Spleen (tissue), 11 donors: ENCODE results near the gene SLFN14. TPM values are rescaled to one million over a fixed set of nuclear protein-coding genes. Genes with fewer than 3 reads are reported as not detected.
"Not testable (repeated sequence)": the region's sequence is repeated elsewhere in the genome, so short reads cannot be mapped to it uniquely, and the experiment has no call there.

Experiments used
- DNase-seq: peaks from one replicate; pipeline ENCODE4 v3.0.0-alpha.2; 2020
- H3K27ac ChIP-seq, 8 donors: fragments of 200-600 bp; sonication (generic) in 7 of 8; 1 replicate in 4 of 8; 2 replicates in 4 of 8; pipeline versions ENCODE4 v1.5.0 to v1.8.0; 2016 to 2021; ENCODE audit warnings: inconsistent platforms in 4 of 8, mild to moderate bottlenecking in 4 of 8, moderate library complexity in 1 of 8
- H3K27me3 ChIP-seq, 7 donors: fragments of 200-600 bp; sonication (generic) in 6 of 7; replicated peaks in 1 of 7; 1 replicate in 4 of 7; 2 replicates in 3 of 7; pipeline versions ENCODE4 v1.5.0 to v1.8.0; 2016 to 2021; ENCODE audit warnings: inconsistent platforms in 3 of 7, mild to moderate bottlenecking in 1 of 7
- H3K36me3 ChIP-seq, 6 donors: fragments of 200-600 bp; sonication (generic) in 5 of 6; 1 replicate in 4 of 6; 2 replicates in 2 of 6; pipeline versions ENCODE4 v1.5.0 to v1.8.0; 2016 to 2021; ENCODE audit warnings: inconsistent platforms in 2 of 6
- H3K4me1 ChIP-seq, 6 donors: fragments of 200-600 bp; sonication (generic) in 5 of 6; 1 replicate in 3 of 6; 2 replicates in 3 of 6; pipeline versions ENCODE4 v1.5.0 to v1.8.0; 2016 to 2021; ENCODE audit warnings: inconsistent platforms in 3 of 6
- H3K4me3 ChIP-seq, 8 donors: fragments of 200-600 bp; sonication (generic) in 7 of 8; 1 replicate in 4 of 8; 2 replicates in 4 of 8; pipeline versions ENCODE4 v1.5.0 to v1.8.0; 2016 to 2021; ENCODE audit warnings: inconsistent platforms in 4 of 8, mild to moderate bottlenecking in 4 of 8, moderate library complexity in 2 of 8
- H3K9me3 ChIP-seq, 8 donors: fragments of 200-600 bp; sonication (generic) in 7 of 8; 1 replicate in 4 of 8; 2 replicates in 4 of 8; pipeline versions ENCODE4 v1.5.0 to v1.8.0; 2016 to 2021; ENCODE audit warnings: inconsistent platforms in 4 of 8
- POLR2A ChIP-seq, 3 donors: fragments of 450-650 bp; IDR thresholded peaks; one replicate each; pipeline ENCODE4 v1.5.1; 2017; ENCODE audit warnings: antibody characterized with exemption in 3 of 3, mild to moderate bottlenecking in 1 of 3
- POLR2AphosphoS5 ChIP-seq, 3 donors: sonication (generic); formaldehyde crosslinking; IDR thresholded peaks; one replicate each; pipeline ENCODE4 v1.5.1; 2017; ENCODE audit warnings: antibody characterized with exemption in 3 of 3
- WGBS, 5 donors: extraction: QIAGEN DNeasy Blood & Tissue Kit in 3 of 5; methylation state at CpG; one replicate each; pipeline versions ENCODE4 v1.1.5 to v1.1.7; 2013 to 2018; 5-methylcytosine and 5-hydroxymethylcytosine counted together
- intact Hi-C: fragments of 100-400 bp; cut with DNase I; formaldehyde crosslinking; loops from one replicate; pipeline ENCODE4 v1.15.0; 2023; ENCODE audit warnings: low total_unique reads
- polyA plus RNA-seq, 3 donors: library from polyadenylated mRNA; stranded (reverse); fragments of 200-250 nt; gene quantifications; one replicate each; pipeline ENCODE4 v1.2.1, GENCODE V29; 2013
- total RNA-seq, 7 donors: library from RNA; depleted of rRNA in 3 of 7; stranded (reverse); fragments of >200 nt in 3 of 7; fragmentation: NEBNext Ultra II Directional in 4 of 7; extraction: Animal tissue kit (Norgen Biotek cat#: 25700) in 4 of 7; gene quantifications; one replicate each; pipeline versions ENCODE4 v1.1.0 to v1.2.1, GENCODE V29; 2016 to 2021
- TF ChIP-seq, protein P1 (sequence below), 11 experiments: fragments of 200-600 bp in 7 of 11; fragments of 450-650 bp in 4 of 11; sonication (generic) in 4 of 11; IDR thresholded peaks in 8 of 11; conservative IDR thresholded peaks in 3 of 11; 1 replicate in 7 of 11; 2 replicates in 4 of 11; pipeline versions ENCODE4 v1.4.0 to v1.8.0; 2016 to 2021; ENCODE audit warnings: antibody characterized with exemption in 11 of 11, inconsistent platforms in 4 of 11, mild to moderate bottlenecking in 1 of 11
- donor health status: healthy with polysubstance abuse.
- donor health status: DM: no; HTN: no; CAD: no; lungs with moderate emphysema.
- donor health status: DM: no; HTN: no; CAD: no.
- donor health status: Bipolar disorder and iron deficiency.
- donor health status: healthy.
- donor health status: DM: no; HTN: no; CAD: no.
- donor health status: DM: yes; HTN: yes; CAD: no.

SLFN14 gene
- total and polyA plus RNA-seq, 10 donors, result 0.03 to 6.2 (median 0.52) TPM; not detected in 1

DNA sequence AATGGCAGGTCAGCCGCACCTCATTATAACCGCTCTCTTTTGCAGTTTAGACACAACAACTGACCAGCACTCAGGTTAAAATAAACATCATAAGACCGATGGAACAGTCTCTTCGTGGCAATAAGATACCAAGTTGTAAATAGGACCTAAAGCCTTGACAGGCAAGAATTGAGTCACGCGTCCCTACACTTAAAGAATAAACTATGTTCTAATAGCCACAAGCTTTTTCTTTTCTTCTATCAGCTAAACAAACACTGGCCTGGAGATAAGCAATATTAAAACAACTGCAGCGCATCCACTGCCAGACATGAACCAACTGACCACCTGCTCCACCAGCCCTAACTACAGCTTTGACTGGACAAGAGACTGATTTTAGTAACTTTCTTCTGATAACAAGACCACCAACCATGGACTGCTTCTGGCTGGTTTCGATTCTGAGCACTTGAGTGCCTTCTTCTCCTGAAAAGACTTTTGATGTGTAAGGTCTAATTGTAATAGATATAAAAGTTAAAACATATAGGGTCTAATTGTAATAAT, 40.6 kb downstream of the SLFN14 start:
- H3K27me3 ChIP-seq, result peaks cover 0 to 3% (median 0%) of the 10 kb centered on the region in 7 donors
- no peaks in the 10 kb centered on the region for H3K9me3 ChIP-seq
- peaks cover 5 to 86% (median 43%) of the 10 kb centered on the region in 6 donors for H3K4me1 ChIP-seq
- peaks cover 0 to 6% (median 0%) of the 10 kb centered on the region in 6 donors for H3K36me3 ChIP-seq
- TF ChIP-seq, protein P1, sequence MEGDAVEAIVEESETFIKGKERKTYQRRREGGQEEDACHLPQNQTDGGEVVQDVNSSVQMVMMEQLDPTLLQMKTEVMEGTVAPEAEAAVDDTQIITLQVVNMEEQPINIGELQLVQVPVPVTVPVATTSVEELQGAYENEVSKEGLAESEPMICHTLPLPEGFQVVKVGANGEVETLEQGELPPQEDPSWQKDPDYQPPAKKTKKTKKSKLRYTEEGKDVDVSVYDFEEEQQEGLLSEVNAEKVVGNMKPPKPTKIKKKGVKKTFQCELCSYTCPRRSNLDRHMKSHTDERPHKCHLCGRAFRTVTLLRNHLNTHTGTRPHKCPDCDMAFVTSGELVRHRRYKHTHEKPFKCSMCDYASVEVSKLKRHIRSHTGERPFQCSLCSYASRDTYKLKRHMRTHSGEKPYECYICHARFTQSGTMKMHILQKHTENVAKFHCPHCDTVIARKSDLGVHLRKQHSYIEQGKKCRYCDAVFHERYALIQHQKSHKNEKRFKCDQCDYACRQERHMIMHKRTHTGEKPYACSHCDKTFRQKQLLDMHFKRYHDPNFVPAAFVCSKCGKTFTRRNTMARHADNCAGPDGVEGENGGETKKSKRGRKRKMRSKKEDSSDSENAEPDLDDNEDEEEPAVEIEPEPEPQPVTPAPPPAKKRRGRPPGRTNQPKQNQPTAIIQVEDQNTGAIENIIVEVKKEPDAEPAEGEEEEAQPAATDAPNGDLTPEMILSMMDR (IDR thresholded peaks at IDR 0.05 in 8 of 11, conservative IDR thresholded peaks at IDR 0.05 in 3 of 11), result no peak
- TF ChIP-seq POLR2AphosphoS5 (IDR thresholded peaks at IDR 0.05), result no peak
- TF ChIP-seq POLR2A (IDR thresholded peaks at IDR 0.05), result no peak
- H3K27ac ChIP-seq, result peak overlapping the region in 4 of 8 donors; percentile 71 to 89 (median 86)
- 73 to 91% (median 87%) methylated on average over 8 of the region's 8 CpGs for WGBS, 5 donors
- no peak for DNase-seq
- H3K4me3 ChIP-seq, result peak overlapping the region in 1 of 8 donors; percentile 7
- intact Hi-C loops, result no loop called here

DNA sequence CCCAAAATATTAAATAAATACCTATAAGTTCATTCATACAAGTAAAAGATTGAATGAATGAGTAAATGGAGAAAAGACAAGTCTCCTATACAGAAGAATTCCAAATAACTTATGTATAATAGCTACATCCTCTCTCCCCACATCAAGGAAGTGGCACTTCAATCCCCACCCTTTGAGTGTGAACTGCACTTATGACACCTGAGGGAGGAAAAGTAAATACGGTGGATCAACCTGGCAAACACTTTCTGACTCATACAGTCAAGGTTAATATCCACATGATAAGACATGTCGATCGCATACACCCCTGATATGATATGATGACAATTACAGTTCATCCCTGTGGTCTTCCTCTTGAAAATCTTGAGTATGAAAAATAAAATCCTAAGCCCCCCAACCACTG, 41.2 kb downstream of the SLFN14 start:
- no peak for DNase-seq
- Histone ChIP-seq H3K36me3 (peaks cover 0 to 12% (median 0%) of the 10 kb centered on the region in 6 donors), H3K4me1 (peaks cover 5 to 86% (median 44%) of the 10 kb centered on the region in 6 donors), H3K27ac (peak overlapping the region in 3 of 8 donors; percentile 85 to 89 (median 86)), H3K4me3 (peak overlapping the region in 1 of 8 donors; percentile 7), H3K27me3 (peaks cover 0 to 7% (median 0%) of the 10 kb centered on the region in 7 donors), H3K9me3 (no peaks in the 10 kb centered on the region)
- intact Hi-C loops, result no loop called here
- WGBS, 5 donors, result 67 to 83% (median 79%) methylated on average over 3 of the region's 3 CpGs
- TF ChIP-seq POLR2A (IDR thresholded peaks at IDR 0.05) (no peak), POLR2AphosphoS5 (IDR thresholded peaks at IDR 0.05) (no peak)
- TF ChIP-seq, protein P1 (IDR thresholded peaks at IDR 0.05 in 8 of 11, conservative IDR thresholded peaks at IDR 0.05 in 3 of 11), result no peak

DNA sequence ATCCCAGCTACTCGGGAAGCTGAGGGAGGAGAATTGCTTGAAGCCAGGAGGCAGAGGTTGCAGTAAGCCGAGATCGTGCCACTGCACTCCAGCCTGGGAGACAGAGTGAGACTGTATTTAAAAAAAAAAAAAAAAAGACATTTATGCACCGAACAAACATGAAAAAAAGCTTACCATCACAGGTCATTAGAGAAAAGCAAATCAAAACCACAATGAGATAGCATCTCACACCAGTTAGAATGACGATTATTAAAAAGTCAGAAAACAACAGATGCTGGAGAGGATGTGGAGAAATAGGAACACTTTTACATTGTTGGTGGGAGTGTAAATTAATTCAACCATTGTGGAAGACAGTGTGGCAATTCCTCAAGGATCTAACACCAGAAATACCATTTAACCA, 42.2 kb downstream of the SLFN14 start:
- H3K4me3 ChIP-seq, H3K9me3 ChIP-seq, intact Hi-C loops, DNase-seq, H3K27me3 ChIP-seq: not testable (repeated sequence)
- Histone ChIP-seq H3K4me1 (peaks cover 5 to 86% (median 36%) of the 10 kb centered on the region in 6 donors), H3K27ac (peak overlapping the region in 2 of 8 donors; percentile 39 to 54), H3K36me3 (peaks cover 0 to 12% (median 0%) of the 10 kb centered on the region in 6 donors)
- 71 to 86% (median 80%) methylated on average over 5 of the region's 5 CpGs for WGBS, 5 donors

DNA sequence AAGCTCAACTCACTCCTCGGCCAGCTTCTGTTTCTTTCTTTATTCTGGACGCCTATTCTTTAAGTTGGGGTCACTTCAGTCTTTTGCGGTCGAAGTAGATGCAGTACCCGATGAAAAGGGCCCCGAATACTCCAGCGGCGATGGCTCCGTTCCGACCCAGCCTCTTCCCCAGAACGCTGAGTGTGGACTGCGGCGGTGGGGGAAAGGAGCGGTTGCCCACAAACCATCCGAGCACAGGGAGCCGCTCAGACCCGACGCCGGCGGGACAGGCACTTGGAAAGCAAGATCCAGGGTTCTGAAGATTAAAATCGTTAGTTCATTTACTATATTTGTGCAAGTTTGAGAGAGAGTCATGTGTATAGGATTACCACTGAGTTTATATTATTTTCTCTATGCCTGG, 45.6 kb downstream of the SLFN14 start:
- 55 to 77% (median 63%) methylated on average over 21 of the region's 21 CpGs for WGBS, 5 donors
- Histone ChIP-seq H3K27ac (peak overlapping the region in 3 of 8 donors; percentile 1 to 45 (median 30)), H3K36me3 (peaks cover 0 to 12% (median 0%) of the 10 kb centered on the region in 6 donors), H3K4me1 (peaks cover 0 to 63% (median 6%) of the 10 kb centered on the region in 6 donors), H3K4me3 (no peak overlapping the region), H3K9me3 (no peaks in the 10 kb centered on the region), H3K27me3 (peaks cover 0 to 7% (median 0%) of the 10 kb centered on the region in 7 donors)
- no peak for DNase-seq
- intact Hi-C loops, result no loop called here
- peak in 1 of 3 donors; percentile 35 for TF ChIP-seq POLR2AphosphoS5 (IDR thresholded peaks at IDR 0.05)
- TF ChIP-seq, protein P1 (IDR thresholded peaks at IDR 0.05 in 8 of 11, conservative IDR thresholded peaks at IDR 0.05 in 3 of 11), result no peak
